Endothelial cell of umbilical vein (primary cell): ENCODE data around the gene ZNF680. TPM values are rescaled to one million over a fixed set of nuclear protein-coding genes. Genes with fewer than 3 reads are reported as not detected.

Experiments
- BruUV-seq: library from RNA; stranded (reverse); fragments of 400-500 nt; replicated peaks from 2 replicates; lab custom pipeline; 2021; lab: Mats Ljungman, UMichigan
- CTCF ChIA-PET: fragments of 300-600, 350-600 bp; sonication (Branson Sonifier 250); formaldehyde crosslinking; loops from one replicate; lab custom pipeline; 2021; ENCODE audit warnings: antibody characterized with exemption, inconsistent platforms; lab: Charles Lee
- POLR2A ChIA-PET: fragments of 300-600, 350-600 bp; sonication (Branson Sonifier 250); formaldehyde crosslinking; loops from one replicate; lab custom pipeline; 2021; ENCODE audit warnings: antibody characterized with exemption, inconsistent platforms; lab: Charles Lee
- DNase-seq: peaks from one replicate; pipeline ENCODE4 v3.0.0-alpha.2; 2011; ENCODE audit warnings: low read depth, low spot score
- FAIRE-seq: peaks from 2 replicates; lab custom pipeline; 2011; peaks lifted over from hg19 to GRCh38; lab: Jason Lieb, UNC
- H2AFZ ChIP-seq: 2 replicates; pipeline ENCODE4 v1.6.0; 2012; ENCODE audit warnings: low read depth, low read length, control low read depth, inconsistent platforms
- H3K27ac ChIP-seq: 2 replicates; pipeline ENCODE4 v1.5.1; 2011; ENCODE audit warnings: low read depth, mild to moderate bottlenecking, control low read depth, low read length, moderate library complexity; ENCODE audit not compliant: insufficient read depth
- H3K27me3 ChIP-seq, 2 experiments: 2 replicates each; pipeline versions ENCODE4 v1.6.0 to v1.6.1; 2011; ENCODE audit warnings: low read length in 2 of 2, mixed read lengths in 1 of 2; ENCODE audit not compliant: control insufficient read depth in 2 of 2, insufficient read depth in 2 of 2
- H3K36me3 ChIP-seq, 2 experiments: 2 replicates in 1 of 2; 3 replicates in 1 of 2; pipeline ENCODE4 v1.5.1; 2011; ENCODE audit warnings: low read length in 2 of 2, mild to moderate bottlenecking in 1 of 2, moderate library complexity in 1 of 2; ENCODE audit not compliant: control insufficient read depth in 2 of 2, insufficient read depth in 2 of 2; ENCODE audit errors: extremely low read depth in 1 of 2
- H3K4me1 ChIP-seq: 3 replicates; pipeline ENCODE4 v1.5.1; 2011; ENCODE audit warnings: mild to moderate bottlenecking, low read length; ENCODE audit not compliant: control insufficient read depth, insufficient read depth; ENCODE audit errors: extremely low read depth
- H3K4me2 ChIP-seq: 2 replicates; pipeline ENCODE4 v1.6.1; 2011; ENCODE audit warnings: low read length, control low read depth, mixed read lengths; ENCODE audit not compliant: insufficient read depth
- H3K4me3 ChIP-seq, 3 experiments: fragments of 200-600 bp in 1 of 3; sonication (generic), shearing (Covaris generic) in 1 of 3; replicated peaks in 1 of 3; 2 replicates each; pipeline ENCODE4 v1.5.1; 2011 to 2016; ENCODE audit warnings: control low read depth in 3 of 3, low read length in 3 of 3, mild to moderate bottlenecking in 2 of 3, inconsistent platforms in 1 of 3, low read depth in 1 of 3, moderate library complexity in 1 of 3; ENCODE audit not compliant: insufficient read depth in 1 of 3
- H3K79me2 ChIP-seq: 2 replicates; pipeline ENCODE4 v1.6.0; 2012; ENCODE audit warnings: low read length, inconsistent platforms; ENCODE audit not compliant: control insufficient read depth, insufficient read depth
- H3K9ac ChIP-seq: replicated peaks from 2 replicates; pipeline ENCODE3; 2011; ENCODE audit warnings: low read length, control low read depth; ENCODE audit not compliant: insufficient read depth; ENCODE audit errors: extremely low read depth
- H3K9me1 ChIP-seq: replicated peaks from 3 replicates; pipeline ENCODE4 v1.6.0; 2011; ENCODE audit warnings: mild to moderate bottlenecking, low read length; ENCODE audit not compliant: control insufficient read depth, insufficient read depth; ENCODE audit errors: extremely low read depth
- H3K9me3 ChIP-seq: replicated peaks from 2 replicates; pipeline ENCODE4 v1.5.1; 2012; ENCODE audit warnings: low read length, inconsistent platforms; ENCODE audit not compliant: control insufficient read depth, insufficient read depth
- H4K20me1 ChIP-seq: replicated peaks from 2 replicates; pipeline ENCODE3; 2011; ENCODE audit warnings: mild to moderate bottlenecking, low read length; ENCODE audit not compliant: control insufficient read depth, insufficient read depth; ENCODE audit errors: extremely low read depth
- EZH2 ChIP-seq: IDR thresholded peaks from 2 replicates; pipeline ENCODE4 v1.6.1; 2012; ENCODE audit warnings: borderline replicate concordance, low read depth, mild to moderate bottlenecking, moderate library complexity, low read length, inconsistent platforms; ENCODE audit not compliant: severe bottlenecking
- FOS ChIP-seq: IDR thresholded peaks from 2 replicates; pipeline ENCODE4 v1.6.1; 2011; ENCODE audit warnings: mild to moderate bottlenecking, low read length, moderate library complexity, borderline replicate concordance; ENCODE audit not compliant: insufficient read depth
- GATA2 ChIP-seq: IDR thresholded peaks from 2 replicates; pipeline ENCODE4 v1.7.0; 2011; ENCODE audit warnings: low read depth, mild to moderate bottlenecking, moderate library complexity, mixed read lengths, low read length; ENCODE audit not compliant: insufficient read length, insufficient read depth
- JUN ChIP-seq: IDR thresholded peaks from 2 replicates; pipeline ENCODE4 v1.6.1; 2011; ENCODE audit warnings: borderline replicate concordance, low read depth; ENCODE audit not compliant: insufficient read length, insufficient read depth
- MYC ChIP-seq: IDR thresholded peaks from one replicate; pipeline ENCODE4 v1.6.1; 2011; ENCODE audit warnings: mild to moderate bottlenecking, low read depth, low read length
- POLR2A ChIP-seq: IDR thresholded peaks from 2 replicates; pipeline ENCODE4 v1.6.1; 2012; ENCODE audit warnings: low read depth, mild to moderate bottlenecking, control low read depth, low read length
- POLR2AphosphoS5 ChIP-seq: IDR thresholded peaks from 2 replicates; pipeline ENCODE4 v1.6.1; 2012; ENCODE audit warnings: low read depth, mild to moderate bottlenecking, control low read depth, low read length, moderate library complexity; ENCODE audit not compliant: insufficient read depth
- dilution Hi-C: fragments of 300-500 bp; cut with MboI; formaldehyde crosslinking; loops from one replicate; pipeline ENCODE4 v1.15.0; 2019; ENCODE audit warnings: low sequenced_read_pairs; ENCODE audit not compliant: extremely low pct_ligation_motif_present
- intact Hi-C: fragments of 100-400 bp; cut with micrococcal nuclease; formaldehyde crosslinking; loops from one replicate; pipeline ENCODE4 v1.10.0; 2022
- polyA plus RNA-seq, 4 experiments: library from polyadenylated mRNA; depleted of rRNA in 3 of 4; stranded (reverse) in 3 of 4; unstranded in 1 of 4; fragments of >200 nt; gene quantifications; 2 replicates each; pipeline versions ENCODE4 v1.2.1 to v1.2.3, GENCODE V29; 2011 to 2012; ENCODE audit warnings: missing spikeins in 1 of 4
- total RNA-seq: library from RNA; stranded (reverse); gene quantifications from 2 replicates; pipeline ENCODE4 v1.2.3, GENCODE V29; 2021
- TF ChIP-seq, protein P1 (sequence below): IDR thresholded peaks from 2 replicates; pipeline ENCODE4 v1.6.1; 2011; ENCODE audit not compliant: insufficient read depth, insufficient read length
- TF ChIP-seq, protein P2 (sequence below), 2 donors: IDR thresholded peaks; 1 replicate in 1 of 2; 2 replicates in 1 of 2; pipeline ENCODE4 v1.5.1; 2011; ENCODE audit warnings: low read length in 2 of 2, mild to moderate bottlenecking in 2 of 2, moderate library complexity in 2 of 2, control low read depth in 1 of 2, inconsistent platforms in 1 of 2, low read depth in 1 of 2; ENCODE audit not compliant: insufficient read depth in 1 of 2; ENCODE audit errors: extremely low read depth in 1 of 2

Gene ZNF680
- total and polyA plus RNA-seq, 2 donors (not counting 3 experiments of a cell fraction or from before 2014, with no cell fraction given): 1.0 to 10.8 TPM

- Histone ChIP-seq H3K9me1 (no peaks in the 10 kb centered on the region), H2AFZ (no peak overlapping the region), H3K9ac (no peak overlapping the region), H3K36me3 (no peaks in the 10 kb centered on the region), H3K27ac (no peak overlapping the region), H3K9me3 (no peaks in the 10 kb centered on the region), H4K20me1 (no peaks in the 10 kb centered on the region), H3K79me2 (no peaks in the 10 kb centered on the region), H3K4me3 (no peak overlapping the region), H3K4me2 (no peak overlapping the region), H3K27me3 (no peaks in the 10 kb centered on the region), H3K4me1 (no peaks in the 10 kb centered on the region)
- DNase-seq: no peak
- FAIRE-seq: no peak
- no TSS peak for BruUV-seq
- CTCF ChIA-PET: no interaction called here
- TF ChIP-seq JUN: no peak
- TF ChIP-seq GATA2: no peak
- TF ChIP-seq FOS: no peak
- no peak for TF ChIP-seq POLR2AphosphoS5
- TF ChIP-seq POLR2A: no peak
- TF ChIP-seq MYC: no peak
- no peak for TF ChIP-seq EZH2
- TF ChIP-seq, protein P1, sequence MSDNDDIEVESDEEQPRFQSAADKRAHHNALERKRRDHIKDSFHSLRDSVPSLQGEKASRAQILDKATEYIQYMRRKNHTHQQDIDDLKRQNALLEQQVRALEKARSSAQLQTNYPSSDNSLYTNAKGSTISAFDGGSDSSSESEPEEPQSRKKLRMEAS: no peak
- TF ChIP-seq, protein P2, sequence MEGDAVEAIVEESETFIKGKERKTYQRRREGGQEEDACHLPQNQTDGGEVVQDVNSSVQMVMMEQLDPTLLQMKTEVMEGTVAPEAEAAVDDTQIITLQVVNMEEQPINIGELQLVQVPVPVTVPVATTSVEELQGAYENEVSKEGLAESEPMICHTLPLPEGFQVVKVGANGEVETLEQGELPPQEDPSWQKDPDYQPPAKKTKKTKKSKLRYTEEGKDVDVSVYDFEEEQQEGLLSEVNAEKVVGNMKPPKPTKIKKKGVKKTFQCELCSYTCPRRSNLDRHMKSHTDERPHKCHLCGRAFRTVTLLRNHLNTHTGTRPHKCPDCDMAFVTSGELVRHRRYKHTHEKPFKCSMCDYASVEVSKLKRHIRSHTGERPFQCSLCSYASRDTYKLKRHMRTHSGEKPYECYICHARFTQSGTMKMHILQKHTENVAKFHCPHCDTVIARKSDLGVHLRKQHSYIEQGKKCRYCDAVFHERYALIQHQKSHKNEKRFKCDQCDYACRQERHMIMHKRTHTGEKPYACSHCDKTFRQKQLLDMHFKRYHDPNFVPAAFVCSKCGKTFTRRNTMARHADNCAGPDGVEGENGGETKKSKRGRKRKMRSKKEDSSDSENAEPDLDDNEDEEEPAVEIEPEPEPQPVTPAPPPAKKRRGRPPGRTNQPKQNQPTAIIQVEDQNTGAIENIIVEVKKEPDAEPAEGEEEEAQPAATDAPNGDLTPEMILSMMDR (IDR thresholded peaks at IDR 0.05; ENCODE audit: extremely low read depth in 1 of 2, insufficient read depth in 1 of 2, low read depth in 1 of 2, low read length in 2 of 2): no peak
- dilution Hi-C loops (no loop called here), intact Hi-C loops (no loop called here)
- POLR2A ChIA-PET: no interaction called here
Observed at GRCh38 chr7:64581926-64582894, 19.3 kb upstream of the ZNF680 start.
